ENCODE results near the gene CCT7. TPM values are rescaled to one million over a fixed set of nuclear protein-coding genes. Genes with fewer than 3 reads are reported as not detected.

CCT7 gene
- total RNA-seq, 1 donor: 196 TPM

DNA sequence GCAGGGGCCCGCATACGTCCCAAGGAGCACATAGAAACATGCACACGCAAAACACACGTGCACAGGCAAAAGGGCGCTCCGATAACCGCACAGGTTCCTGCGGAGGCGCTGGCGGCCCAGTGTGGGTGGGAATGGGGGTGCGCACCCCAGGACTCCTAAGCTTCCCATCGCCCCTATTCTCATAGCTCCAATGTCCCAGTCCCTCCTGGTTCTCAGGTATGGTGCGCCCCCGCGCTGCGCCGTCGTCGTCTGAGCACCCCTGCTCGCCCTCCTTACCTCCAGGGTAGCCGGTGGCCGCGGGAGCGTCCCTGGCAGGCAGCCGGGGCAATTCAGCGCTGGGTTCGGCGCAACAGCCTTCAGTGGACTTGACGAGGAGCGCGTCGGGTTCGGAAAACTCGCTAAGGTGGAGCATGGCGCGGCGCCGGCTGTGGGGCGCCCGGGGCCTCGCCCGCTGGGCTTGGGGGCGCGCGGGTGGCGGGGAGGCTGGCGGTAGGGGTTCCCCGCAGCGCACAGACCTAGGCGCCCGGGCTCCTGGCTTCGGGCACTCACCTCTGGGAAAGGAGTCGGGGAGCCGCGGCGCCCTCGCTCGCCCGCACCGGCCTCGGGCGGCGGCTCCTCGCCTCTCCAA is 58.9 kb downstream of the CCT7 start:
- DNase-seq (ENCODE audit: low read depth): no peak
- TF ChIP-seq, protein P1, sequence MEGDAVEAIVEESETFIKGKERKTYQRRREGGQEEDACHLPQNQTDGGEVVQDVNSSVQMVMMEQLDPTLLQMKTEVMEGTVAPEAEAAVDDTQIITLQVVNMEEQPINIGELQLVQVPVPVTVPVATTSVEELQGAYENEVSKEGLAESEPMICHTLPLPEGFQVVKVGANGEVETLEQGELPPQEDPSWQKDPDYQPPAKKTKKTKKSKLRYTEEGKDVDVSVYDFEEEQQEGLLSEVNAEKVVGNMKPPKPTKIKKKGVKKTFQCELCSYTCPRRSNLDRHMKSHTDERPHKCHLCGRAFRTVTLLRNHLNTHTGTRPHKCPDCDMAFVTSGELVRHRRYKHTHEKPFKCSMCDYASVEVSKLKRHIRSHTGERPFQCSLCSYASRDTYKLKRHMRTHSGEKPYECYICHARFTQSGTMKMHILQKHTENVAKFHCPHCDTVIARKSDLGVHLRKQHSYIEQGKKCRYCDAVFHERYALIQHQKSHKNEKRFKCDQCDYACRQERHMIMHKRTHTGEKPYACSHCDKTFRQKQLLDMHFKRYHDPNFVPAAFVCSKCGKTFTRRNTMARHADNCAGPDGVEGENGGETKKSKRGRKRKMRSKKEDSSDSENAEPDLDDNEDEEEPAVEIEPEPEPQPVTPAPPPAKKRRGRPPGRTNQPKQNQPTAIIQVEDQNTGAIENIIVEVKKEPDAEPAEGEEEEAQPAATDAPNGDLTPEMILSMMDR (IDR thresholded peaks at IDR 0.05; ENCODE audit: insufficient read depth, low read length): no peak
- peak overlapping the region; percentile 53 for H3K4me3 ChIP-seq (ENCODE audit: low read depth, low read length)

DNA sequence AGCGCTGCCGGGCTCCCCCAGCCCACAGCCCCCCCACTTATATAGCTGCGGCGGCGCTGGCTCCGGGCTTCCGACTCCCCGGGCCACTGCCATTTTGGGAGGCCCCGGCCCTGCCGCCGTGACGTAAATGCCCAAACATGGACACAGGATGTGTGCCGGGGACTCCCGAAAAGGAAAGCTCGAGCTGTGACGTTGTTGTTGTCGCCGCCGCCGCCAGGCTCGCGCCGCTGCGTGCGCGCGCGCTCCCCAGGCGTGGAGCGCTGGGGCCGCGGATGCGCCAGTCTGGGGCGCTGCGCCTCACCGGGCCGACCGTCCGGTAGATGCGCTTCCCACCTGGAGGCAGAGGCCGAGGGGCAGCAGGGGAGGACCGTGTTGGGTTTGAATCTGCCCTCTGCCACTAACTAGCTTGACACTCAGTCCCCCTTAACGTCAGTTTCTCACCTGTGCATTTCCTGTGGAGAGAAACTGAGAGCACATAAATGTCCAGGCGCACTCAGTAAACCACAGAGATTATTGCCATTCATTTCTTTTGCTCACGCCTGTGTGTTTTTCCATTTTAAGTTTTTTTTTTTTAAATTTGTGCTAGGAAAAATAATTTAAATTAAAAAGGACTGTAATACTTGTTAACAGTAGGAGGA is 59.5 kb downstream of the CCT7 start, which contains the start of gene EGR4:
Gene EGR4 (minus strand): TSS at position 15 of the 638 bp plus-strand sequence. CDS start 231 bp downstream, outside the sequence.
- TF ChIP-seq, protein P1 (IDR thresholded peaks at IDR 0.05; ENCODE audit: insufficient read depth, low read length): no peak
- peak; percentile 24 for DNase-seq (ENCODE audit: low read depth)
- peak within 1 kb of the TSS; percentile 53 for H3K4me3 ChIP-seq (ENCODE audit: low read depth, low read length)

DNA sequence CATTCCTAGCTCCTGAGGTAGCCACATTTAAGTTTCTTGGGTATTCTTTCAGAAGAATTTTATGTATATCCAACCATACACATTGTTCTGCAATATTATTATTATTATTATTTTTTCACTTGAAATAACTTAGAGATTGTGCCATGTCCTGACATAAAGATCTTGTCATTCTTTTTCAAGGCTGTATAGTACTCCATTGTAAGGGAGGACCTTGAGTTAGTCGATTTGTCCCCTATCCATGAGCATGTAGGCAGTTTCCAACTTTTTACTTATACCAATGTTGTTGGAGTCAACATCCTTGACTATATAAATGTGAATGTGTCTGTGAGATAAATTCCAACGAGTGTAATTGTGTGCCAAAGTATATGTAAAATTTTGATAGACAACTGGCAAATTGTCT is 60.1 kb downstream of the CCT7 start:
- no peak for DNase-seq (ENCODE audit: low read depth)
- no peak overlapping the region for H3K4me3 ChIP-seq (ENCODE audit: low read depth, low read length)
- TF ChIP-seq, protein P1 (IDR thresholded peaks at IDR 0.05; ENCODE audit: insufficient read depth, low read length): no peak

DNA sequence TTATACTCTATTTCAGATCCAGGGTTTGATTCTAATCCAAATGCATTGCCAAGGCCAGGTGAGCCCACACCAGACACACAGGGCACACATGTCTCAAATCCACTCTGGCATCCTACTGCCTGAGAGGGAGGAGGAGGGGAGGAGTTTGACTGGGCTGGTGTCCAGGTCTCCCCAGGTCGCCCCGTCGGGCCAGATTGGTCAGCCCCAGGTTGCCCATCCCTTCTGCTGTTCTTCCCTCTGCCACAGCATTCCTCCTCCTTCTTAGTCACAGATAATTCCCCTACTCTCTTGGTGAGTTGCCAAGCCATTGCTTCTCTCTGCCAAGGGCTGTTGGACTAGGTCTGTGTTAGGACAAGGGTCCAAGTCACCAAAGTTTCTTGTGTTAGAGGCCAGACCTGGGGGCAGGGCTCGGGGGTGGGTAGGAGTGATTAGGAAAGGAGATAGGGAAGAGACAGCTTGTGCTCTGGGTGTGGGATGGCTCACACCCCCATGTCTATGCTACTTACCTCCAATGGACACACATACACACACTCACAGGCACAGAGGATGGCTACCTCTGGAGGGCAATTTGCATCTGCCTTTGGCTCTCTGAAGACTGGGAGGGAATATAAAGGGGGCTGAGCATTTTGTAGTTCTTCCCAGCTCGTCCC is 61.8 kb downstream of the CCT7 start:
- DNase-seq (ENCODE audit: low read depth): no peak
- TF ChIP-seq, protein P1 (IDR thresholded peaks at IDR 0.05; ENCODE audit: insufficient read depth, low read length): no peak
- H3K4me3 ChIP-seq (ENCODE audit: low read depth, low read length): no peak overlapping the region

DNA sequence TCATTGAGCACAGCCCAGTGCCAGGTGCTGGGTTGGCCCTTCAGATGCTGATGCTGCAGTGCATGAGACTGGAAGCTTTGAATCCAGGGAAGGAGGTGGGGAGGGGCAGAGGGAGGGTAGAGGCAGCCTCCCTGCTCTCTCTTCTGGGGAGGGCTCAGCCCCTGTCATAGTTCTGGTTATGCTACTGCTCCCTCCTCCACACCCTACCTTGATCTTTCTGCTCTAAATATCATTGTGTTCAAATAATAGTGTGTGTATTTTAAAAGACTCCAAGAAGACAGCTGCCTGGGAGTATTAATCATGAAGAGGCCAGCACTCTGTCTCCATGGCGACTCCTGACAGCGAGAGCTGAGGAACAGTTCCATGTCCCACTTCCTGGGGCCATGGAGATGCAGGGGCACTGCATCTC is 63.0 kb downstream of the CCT7 start:
- TF ChIP-seq, protein P1 (IDR thresholded peaks at IDR 0.05; ENCODE audit: insufficient read depth, low read length): no peak
- H3K4me3 ChIP-seq (ENCODE audit: low read depth, low read length): no peak overlapping the region
- DNase-seq (ENCODE audit: low read depth): no peak

DNA sequence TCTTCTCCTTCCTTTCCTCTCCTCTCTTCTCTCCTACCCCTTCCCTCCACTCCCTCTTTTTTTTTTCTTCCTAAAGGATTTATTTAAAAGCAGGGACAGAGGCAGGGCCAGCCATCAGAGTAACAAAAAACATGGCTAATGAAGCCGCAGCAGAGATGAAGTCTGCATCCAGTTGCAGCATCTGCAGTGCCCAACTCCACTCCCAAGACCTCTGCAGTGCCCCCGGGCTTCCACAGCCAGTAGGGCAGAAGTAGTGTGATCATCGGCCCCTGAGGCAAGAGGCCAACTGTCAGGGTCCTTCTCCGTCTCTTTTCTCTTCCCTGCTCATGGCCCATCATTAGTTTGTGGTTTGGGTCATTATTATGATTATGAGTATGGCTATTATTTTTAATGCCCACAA is 63.5 kb downstream of the CCT7 start:
- no peak overlapping the region for H3K4me3 ChIP-seq (ENCODE audit: low read depth, low read length)
- TF ChIP-seq, protein P1 (IDR thresholded peaks at IDR 0.05; ENCODE audit: insufficient read depth, low read length): no peak
- DNase-seq (ENCODE audit: low read depth): no peak

Data from fibroblast of the aortic adventitia (primary cell).